SJCRH30 (cell line): Measurements from ENCODE around the gene F10. TPM values are rescaled to one million over a fixed set of nuclear protein-coding genes. Genes with fewer than 3 reads are reported as not detected.

Experiments used
- DNase-seq, 2 experiments: peaks; one replicate each; pipeline ENCODE4 v3.0.0-alpha.2; 2015 to 2020
- H3K27ac ChIP-seq: fragments of 250-450 bp; sonication (Bioruptor Pico); 2 replicates; pipeline ENCODE4 v1.5.1; 2020; ENCODE audit warnings: mild to moderate bottlenecking, moderate library complexity
- H3K27me3 ChIP-seq: fragments of 250-450 bp; sonication (Bioruptor Pico); 2 replicates; pipeline ENCODE4 v1.5.1; 2020; ENCODE audit warnings: mild to moderate bottlenecking, moderate library complexity
- H3K36me3 ChIP-seq: fragments of 250-450 bp; sonication (Bioruptor Pico); 2 replicates; pipeline ENCODE4 v1.5.1; 2020; ENCODE audit warnings: mild to moderate bottlenecking, moderate library complexity
- H3K4me1 ChIP-seq: fragments of 250-450 bp; sonication (Bioruptor Pico); 2 replicates; pipeline ENCODE4 v1.5.1; 2020; ENCODE audit warnings: mild to moderate bottlenecking, moderate library complexity
- H3K4me3 ChIP-seq: fragments of 250-450 bp; sonication (Bioruptor Pico); 2 replicates; pipeline ENCODE4 v1.5.1; 2020; ENCODE audit warnings: mild to moderate bottlenecking, moderate library complexity
- H3K9me3 ChIP-seq: fragments of 250-450 bp; sonication (Bioruptor Pico); replicated peaks from 2 replicates; pipeline ENCODE4 v1.5.1; 2020; ENCODE audit warnings: mild to moderate bottlenecking, moderate library complexity
- total RNA-seq: library from RNA; depleted of rRNA; stranded (reverse); fragments of >200 nt; shearing (Covaris generic); gene quantifications from 2 replicates; pipeline ENCODE4 v1.2.3, GENCODE V29; 2014

F10 gene
- total RNA-seq, 1 experiment from 2014 or later, result 0.16 TPM

GRCh38 chr13:113178070-113178895 lies 55.7 kb downstream of the F10 start:
- H3K27ac ChIP-seq, result peak overlapping the region; percentile 61
- H3K4me3 ChIP-seq, result no peak overlapping the region
- H3K27me3 ChIP-seq, result no peaks in the 10 kb centered on the region
- peaks cover 15% of the 10 kb centered on the region for H3K4me1 ChIP-seq
- DNase-seq, result peak in 1 of 2 experiments; percentile 51
- H3K9me3 ChIP-seq, result no peaks in the 10 kb centered on the region
- peaks cover 52% of the 10 kb centered on the region for H3K36me3 ChIP-seq

GRCh38 chr13:113178896-113179167 lies 56.2 kb downstream of the F10 start:
- no peak for DNase-seq
- peak overlapping the region; percentile 61 for H3K27ac ChIP-seq

GRCh38 chr13:113179374-113180230 lies 57.0 kb downstream of the F10 start:
- Histone ChIP-seq H3K27ac (no peak overlapping the region), H3K27me3 (no peaks in the 10 kb centered on the region), H3K4me1 (peaks cover 15% of the 10 kb centered on the region), H3K9me3 (no peaks in the 10 kb centered on the region), H3K36me3 (peaks cover 62% of the 10 kb centered on the region), H3K4me3 (no peak overlapping the region)
- DNase-seq, result no peak

More at GRCh38 chr13:113178896-113179167, 56.2 kb downstream of the F10 start:
- Histone ChIP-seq H3K4me1 (peaks cover 15% of the 10 kb centered on the region), H3K27me3 (no peaks in the 10 kb centered on the region), H3K4me3 (no peak overlapping the region), H3K9me3 (no peaks in the 10 kb centered on the region), H3K36me3 (peaks cover 58% of the 10 kb centered on the region)

- Histone ChIP-seq H3K27ac (no peak overlapping the region), H3K9me3 (no peaks in the 10 kb centered on the region), H3K4me3 (no peak overlapping the region), H3K27me3 (no peaks in the 10 kb centered on the region), H3K36me3 (peaks cover 54% of the 10 kb centered on the region), H3K4me1 (peaks cover 26% of the 10 kb centered on the region)
- no peak for DNase-seq
These were observed 59.4 kb downstream of the F10 start for GRCh38 chr13:113182046-113182445.

GRCh38 chr13:113183450-113184129 lies 61.0 kb downstream of the F10 start:
- no peaks in the 10 kb centered on the region for H3K9me3 ChIP-seq
- no peaks in the 10 kb centered on the region for H3K27me3 ChIP-seq
- peaks cover 30% of the 10 kb centered on the region for H3K4me1 ChIP-seq
- DNase-seq, result no peak
- H3K27ac ChIP-seq, result no peak overlapping the region
- no peak overlapping the region for H3K4me3 ChIP-seq
- peaks cover 46% of the 10 kb centered on the region for H3K36me3 ChIP-seq

- peaks cover 41% of the 10 kb centered on the region for H3K36me3 ChIP-seq
- H3K4me1 ChIP-seq, result peaks cover 24% of the 10 kb centered on the region
These were observed 62.2 kb downstream of the F10 start for GRCh38 chr13:113184568-113185440.

GRCh38 chr13:113186061-113186900 lies 63.7 kb downstream of the F10 start:
- Histone ChIP-seq H3K4me3 (no peak overlapping the region), H3K9me3 (no peaks in the 10 kb centered on the region), H3K27ac (peak overlapping the region; percentile 49), H3K4me1 (peaks cover 23% of the 10 kb centered on the region), H3K36me3 (peaks cover 32% of the 10 kb centered on the region), H3K27me3 (no peaks in the 10 kb centered on the region)
- no peak for DNase-seq

More at GRCh38 chr13:113184568-113185440, 62.2 kb downstream of the F10 start:
- H3K27me3 ChIP-seq, result no peaks in the 10 kb centered on the region
- H3K4me3 ChIP-seq, result no peak overlapping the region
- DNase-seq, result peak in 1 of 2 experiments; percentile 17
- H3K9me3 ChIP-seq, result no peaks in the 10 kb centered on the region
- no peak overlapping the region for H3K27ac ChIP-seq

GRCh38 chr13:113187263-113187669 lies 64.7 kb downstream of the F10 start:
- Histone ChIP-seq H3K4me3 (no peak overlapping the region), H3K27me3 (no peaks in the 10 kb centered on the region), H3K4me1 (peaks cover 23% of the 10 kb centered on the region), H3K36me3 (peaks cover 27% of the 10 kb centered on the region), H3K9me3 (no peaks in the 10 kb centered on the region), H3K27ac (peak overlapping the region; percentile 49)
- DNase-seq, result peak; percentile 71 to 81

GRCh38 chr13:113187883-113188665 lies 65.5 kb downstream of the F10 start:
- Histone ChIP-seq H3K4me3 (no peak overlapping the region), H3K27me3 (no peaks in the 10 kb centered on the region), H3K4me1 (peaks cover 23% of the 10 kb centered on the region), H3K36me3 (peaks cover 29% of the 10 kb centered on the region), H3K9me3 (no peaks in the 10 kb centered on the region), H3K27ac (peak overlapping the region; percentile 49)
- DNase-seq, result peak in 1 of 2 experiments; percentile 17

GRCh38 chr13:113190181-113190580 lies 67.6 kb downstream of the F10 start:
- no peaks in the 10 kb centered on the region for H3K9me3 ChIP-seq
- peaks cover 22% of the 10 kb centered on the region for H3K4me1 ChIP-seq
- no peak overlapping the region for H3K4me3 ChIP-seq
- H3K27ac ChIP-seq, result no peak overlapping the region
- H3K36me3 ChIP-seq, result peaks cover 21% of the 10 kb centered on the region
- no peaks in the 10 kb centered on the region for H3K27me3 ChIP-seq
- no peak for DNase-seq

GRCh38 chr13:113192279-113192678 lies 69.7 kb downstream of the F10 start:
- Histone ChIP-seq H3K27ac (no peak overlapping the region), H3K4me1 (peaks cover 10% of the 10 kb centered on the region), H3K36me3 (peaks cover 37% of the 10 kb centered on the region), H3K4me3 (no peak overlapping the region), H3K9me3 (no peaks in the 10 kb centered on the region), H3K27me3 (no peaks in the 10 kb centered on the region)
- no peak for DNase-seq

- H3K27ac ChIP-seq, result no peak overlapping the region
- no peak for DNase-seq
- H3K4me3 ChIP-seq, result no peak overlapping the region
- H3K4me1 ChIP-seq, result peaks cover 4% of the 10 kb centered on the region
- H3K27me3 ChIP-seq, result no peaks in the 10 kb centered on the region
- peaks cover 41% of the 10 kb centered on the region for H3K36me3 ChIP-seq
- H3K9me3 ChIP-seq, result no peaks in the 10 kb centered on the region
These were observed 70.3 kb downstream of the F10 start for GRCh38 chr13:113192902-113193301.

GRCh38 chr13:113195360-113195759 lies 72.8 kb downstream of the F10 start:
- no peaks in the 10 kb centered on the region for H3K4me1 ChIP-seq
- peaks cover 50% of the 10 kb centered on the region for H3K36me3 ChIP-seq
- DNase-seq, result no peak

More at GRCh38 chr13:113195360-113195759, 72.8 kb downstream of the F10 start:
- Histone ChIP-seq H3K9me3 (no peaks in the 10 kb centered on the region), H3K4me3 (no peak overlapping the region), H3K27ac (no peak overlapping the region), H3K27me3 (no peaks in the 10 kb centered on the region)
